ENCODE results near the gene SAMD13.

Gene SAMD13

GRCh38 chr1:84259989-84260388 is 41.5 kb upstream of the SAMD13 start:
- H3K4me3 ChIP-seq (ENCODE audit: low read depth, low read length) = no peak overlapping the region
- TF ChIP-seq, protein P1, sequence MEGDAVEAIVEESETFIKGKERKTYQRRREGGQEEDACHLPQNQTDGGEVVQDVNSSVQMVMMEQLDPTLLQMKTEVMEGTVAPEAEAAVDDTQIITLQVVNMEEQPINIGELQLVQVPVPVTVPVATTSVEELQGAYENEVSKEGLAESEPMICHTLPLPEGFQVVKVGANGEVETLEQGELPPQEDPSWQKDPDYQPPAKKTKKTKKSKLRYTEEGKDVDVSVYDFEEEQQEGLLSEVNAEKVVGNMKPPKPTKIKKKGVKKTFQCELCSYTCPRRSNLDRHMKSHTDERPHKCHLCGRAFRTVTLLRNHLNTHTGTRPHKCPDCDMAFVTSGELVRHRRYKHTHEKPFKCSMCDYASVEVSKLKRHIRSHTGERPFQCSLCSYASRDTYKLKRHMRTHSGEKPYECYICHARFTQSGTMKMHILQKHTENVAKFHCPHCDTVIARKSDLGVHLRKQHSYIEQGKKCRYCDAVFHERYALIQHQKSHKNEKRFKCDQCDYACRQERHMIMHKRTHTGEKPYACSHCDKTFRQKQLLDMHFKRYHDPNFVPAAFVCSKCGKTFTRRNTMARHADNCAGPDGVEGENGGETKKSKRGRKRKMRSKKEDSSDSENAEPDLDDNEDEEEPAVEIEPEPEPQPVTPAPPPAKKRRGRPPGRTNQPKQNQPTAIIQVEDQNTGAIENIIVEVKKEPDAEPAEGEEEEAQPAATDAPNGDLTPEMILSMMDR (IDR thresholded peaks at IDR 0.05; ENCODE audit: borderline replicate concordance, insufficient read depth, low read depth, low read length) = no peak

DNA sequence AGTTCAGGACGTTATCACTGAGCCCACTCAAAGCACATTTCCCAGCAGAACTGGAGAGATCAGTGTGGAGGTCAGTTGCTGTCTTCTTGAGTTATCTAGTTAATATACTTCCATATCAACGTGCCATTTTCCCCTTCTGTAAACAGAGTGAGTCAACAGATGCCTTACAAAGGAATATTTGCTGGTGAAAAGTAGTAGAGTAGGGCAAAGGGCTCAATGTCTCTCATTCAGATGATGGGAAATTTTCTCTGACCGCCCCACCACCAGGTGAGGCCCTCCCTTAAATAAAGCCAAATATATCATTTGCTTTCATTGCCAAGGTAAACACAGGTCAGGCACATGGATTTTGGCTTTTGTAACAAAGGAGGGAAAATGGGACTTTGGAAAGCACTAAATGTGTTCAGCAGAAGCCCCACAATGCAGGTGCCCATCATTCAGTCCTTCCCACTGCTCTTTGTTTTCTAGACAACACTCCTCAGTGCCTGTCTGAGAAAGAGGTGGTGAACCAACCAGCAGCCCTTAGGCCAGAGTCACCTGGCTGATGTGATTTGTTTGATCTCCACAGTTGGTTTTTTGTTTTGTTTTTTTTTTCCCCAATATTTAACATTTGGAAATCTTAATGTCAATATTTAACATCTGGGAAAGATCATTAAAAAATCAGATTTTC is 40.5 kb upstream of the SAMD13 start:
- no peak overlapping the region for H3K4me3 ChIP-seq (ENCODE audit: low read depth, low read length)
- TF ChIP-seq, protein P1 (IDR thresholded peaks at IDR 0.05; ENCODE audit: borderline replicate concordance, insufficient read depth, low read depth, low read length) = no peak

DNA sequence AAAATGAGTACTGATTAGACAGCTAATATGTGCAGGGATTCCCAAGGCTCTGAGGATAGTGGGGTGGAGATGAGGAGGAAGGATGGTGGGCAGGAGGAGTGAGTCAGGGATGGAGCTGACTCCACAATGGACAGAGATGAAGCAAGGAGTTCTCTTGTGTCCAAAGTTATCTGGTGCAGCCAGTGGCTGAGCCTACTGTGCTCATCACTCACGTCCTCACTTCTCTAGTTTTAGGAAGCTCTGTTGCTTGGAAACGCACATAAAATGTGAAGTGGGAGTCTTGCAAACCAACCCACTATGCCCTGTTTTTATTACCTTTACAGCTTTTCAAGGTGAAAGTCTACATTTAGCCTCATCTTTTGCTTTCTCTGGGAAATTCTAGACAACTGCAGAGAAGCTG is 36.5 kb upstream of the SAMD13 start:
- H3K4me3 ChIP-seq (ENCODE audit: low read depth, low read length) = no peak overlapping the region
- TF ChIP-seq, protein P1 (IDR thresholded peaks at IDR 0.05; ENCODE audit: borderline replicate concordance, insufficient read depth, low read depth, low read length) = no peak

- TF ChIP-seq, protein P1 (IDR thresholded peaks at IDR 0.05; ENCODE audit: borderline replicate concordance, insufficient read depth, low read depth, low read length) = no peak
- no peak overlapping the region for H3K4me3 ChIP-seq (ENCODE audit: low read depth, low read length)
Observed at GRCh38 chr1:84265867-84266266, 35.6 kb upstream of the SAMD13 start.

- TF ChIP-seq, protein P1 (IDR thresholded peaks at IDR 0.05; ENCODE audit: borderline replicate concordance, insufficient read depth, low read depth, low read length) = no peak
- H3K4me3 ChIP-seq (ENCODE audit: low read depth, low read length) = no peak overlapping the region
Observed at GRCh38 chr1:84266748-84267147, 34.8 kb upstream of the SAMD13 start.

DNA sequence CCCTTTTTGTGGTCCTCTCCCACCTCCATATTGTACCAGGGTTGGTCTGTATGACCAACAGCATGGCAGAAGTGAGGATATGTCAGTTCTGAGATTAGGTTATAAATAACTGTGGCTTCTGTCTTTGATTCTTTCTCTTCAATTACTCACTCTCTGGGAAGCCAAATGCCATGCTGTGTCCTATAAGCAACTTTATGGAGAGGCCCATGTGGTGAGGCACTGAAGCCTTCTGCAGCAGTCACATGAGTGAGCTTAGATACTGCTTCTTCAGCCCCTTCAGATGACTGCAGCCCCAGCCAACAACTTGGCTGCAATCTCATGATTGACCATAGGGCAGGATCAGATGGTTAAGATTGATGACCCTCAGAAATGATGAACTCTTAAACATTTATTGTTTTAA is 34.0 kb upstream of the SAMD13 start:
- TF ChIP-seq, protein P1 (IDR thresholded peaks at IDR 0.05; ENCODE audit: borderline replicate concordance, insufficient read depth, low read depth, low read length) = no peak
- H3K4me3 ChIP-seq (ENCODE audit: low read depth, low read length) = no peak overlapping the region

- TF ChIP-seq, protein P1 (IDR thresholded peaks at IDR 0.05; ENCODE audit: borderline replicate concordance, insufficient read depth, low read depth, low read length) = no peak
- H3K4me3 ChIP-seq (ENCODE audit: low read depth, low read length) = no peak overlapping the region
Observed at GRCh38 chr1:84268346-84268745, 33.2 kb upstream of the SAMD13 start.
